HG03103 (cell line): ENCODE measurements around the gene OR13A1.
"Not testable (repeated sequence)": the region's sequence is repeated elsewhere in the genome, so short reads cannot be mapped to it uniquely, and the experiment has no call there.

ENCODE experiments used
- ATAC-seq: cut with Tn5 transposase; IDR thresholded peaks from one replicate; pipeline ENCODE4 v1.9.1; 2021; ENCODE audit warnings: low read depth; ENCODE audit not compliant: unreplicated experiment

OR13A1 gene

GRCh38 chr10:45282061-45282460 is 33.3 kb downstream of the OR13A1 start:
- no peak for ATAC-seq

DNA sequence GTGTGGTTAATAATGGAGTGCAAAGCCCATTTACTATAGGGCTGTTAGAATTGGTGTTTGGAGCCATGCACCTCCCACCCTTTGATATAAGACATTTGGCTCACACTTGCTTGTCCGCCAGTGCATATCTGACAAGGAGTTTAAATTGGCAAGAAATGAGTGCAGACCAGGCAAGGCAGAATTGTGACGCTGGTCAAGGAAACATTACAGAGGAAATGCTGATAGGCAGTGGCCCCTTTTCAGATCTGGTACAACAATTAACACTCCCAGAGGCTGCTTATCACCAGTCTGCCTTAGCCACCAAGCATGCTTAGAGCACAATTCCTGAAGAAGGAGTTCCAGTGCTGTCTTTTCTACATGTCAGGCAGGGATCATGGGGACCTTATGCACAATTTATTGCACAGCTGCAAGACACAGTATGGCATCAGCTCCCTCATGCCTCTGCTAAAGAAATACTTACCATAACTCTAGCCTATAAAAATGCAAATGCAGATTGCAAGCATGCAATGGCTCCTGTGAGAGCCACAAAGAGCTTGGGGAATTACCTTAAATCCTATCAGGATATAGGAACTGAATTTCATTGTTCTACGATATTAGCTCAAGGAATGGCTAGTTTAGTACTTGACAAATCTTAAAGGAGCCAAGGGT is 35.2 kb downstream of the OR13A1 start:
- ATAC-seq, result no peak

- no peak for ATAC-seq
Observed at GRCh38 chr10:45279682-45280081, 35.7 kb downstream of the OR13A1 start.

- no peak for ATAC-seq
Observed at GRCh38 chr10:45278860-45279498, 36.4 kb downstream of the OR13A1 start.

DNA sequence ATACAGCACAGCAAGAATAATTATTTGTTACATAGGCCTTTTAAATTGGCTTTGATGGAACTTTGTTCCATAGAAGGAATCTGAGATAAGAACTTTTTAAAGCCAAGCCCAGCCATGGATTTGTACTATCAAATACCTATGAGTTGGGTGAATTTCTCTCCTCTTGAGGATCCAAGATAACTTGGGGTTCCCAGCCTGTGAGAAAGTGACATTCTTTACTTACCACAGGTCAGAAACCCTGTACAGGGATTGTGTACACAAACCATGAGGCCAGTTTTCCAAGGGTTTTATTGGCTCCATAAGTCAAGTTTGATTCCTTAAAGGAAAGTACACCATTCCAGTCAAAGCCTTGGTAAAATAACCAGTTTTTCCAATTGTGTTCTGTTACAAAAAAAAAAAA is 39.3 kb downstream of the OR13A1 start:
- not testable (repeated sequence) for ATAC-seq

DNA sequence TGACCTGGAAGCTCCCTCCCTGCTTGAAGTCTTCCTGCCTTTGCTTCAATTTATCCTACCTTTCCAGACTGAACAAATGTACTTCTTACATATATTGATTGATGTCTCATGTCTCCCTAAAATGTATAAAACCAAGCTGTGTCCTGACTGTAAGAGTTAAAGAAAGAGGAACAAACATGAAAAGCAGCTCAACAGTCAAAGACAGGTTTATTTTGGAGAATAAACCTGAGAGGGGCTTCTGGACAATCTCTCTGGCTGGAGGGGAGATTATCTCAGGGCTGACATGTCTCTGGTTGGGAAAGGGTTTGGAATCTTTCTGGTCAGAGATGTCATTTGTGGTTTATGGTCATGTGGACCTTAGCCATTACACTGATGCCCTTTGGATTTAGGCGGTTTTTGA is 41.0 kb downstream of the OR13A1 start:
- ATAC-seq, result no peak

DNA sequence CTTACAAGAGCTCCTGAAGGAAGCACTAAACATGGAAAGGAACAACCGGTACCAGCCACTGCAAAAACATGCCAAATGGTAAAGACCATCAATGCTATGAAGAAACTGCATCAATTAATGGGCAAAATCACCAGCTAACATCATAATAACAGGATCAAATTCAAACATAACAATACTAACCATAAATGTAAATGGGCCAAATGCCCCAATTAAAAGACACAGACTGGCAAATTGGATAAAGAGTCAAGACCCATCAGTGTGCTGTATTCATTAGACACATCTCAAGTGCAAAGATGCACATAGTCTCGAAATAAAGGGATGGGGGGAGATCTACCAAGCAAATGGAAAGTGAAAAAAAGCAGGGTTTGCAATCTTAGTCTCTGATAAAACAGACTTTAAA is 47.6 kb downstream of the OR13A1 start:
- not testable (repeated sequence) for ATAC-seq

DNA sequence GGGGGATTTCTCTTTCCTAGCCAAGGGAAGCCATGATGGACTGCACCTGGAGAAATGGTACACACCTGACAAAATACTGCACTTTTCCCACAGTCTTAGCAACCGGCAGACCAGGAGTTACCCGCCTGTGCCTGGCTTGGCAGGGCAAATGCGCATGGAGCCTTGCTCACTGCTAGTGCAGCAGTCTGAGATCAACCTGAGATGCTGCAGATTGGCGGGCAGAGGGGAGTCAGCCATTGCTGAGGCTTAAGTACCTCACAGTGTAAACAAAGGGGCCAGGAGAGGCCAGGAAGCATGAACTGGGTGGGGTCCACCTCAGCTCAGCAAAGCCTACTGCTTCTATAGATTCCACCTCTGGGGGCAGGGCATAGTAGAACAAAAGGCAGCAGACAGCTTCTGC is 49.4 kb downstream of the OR13A1 start:
- ATAC-seq, result no peak

DNA sequence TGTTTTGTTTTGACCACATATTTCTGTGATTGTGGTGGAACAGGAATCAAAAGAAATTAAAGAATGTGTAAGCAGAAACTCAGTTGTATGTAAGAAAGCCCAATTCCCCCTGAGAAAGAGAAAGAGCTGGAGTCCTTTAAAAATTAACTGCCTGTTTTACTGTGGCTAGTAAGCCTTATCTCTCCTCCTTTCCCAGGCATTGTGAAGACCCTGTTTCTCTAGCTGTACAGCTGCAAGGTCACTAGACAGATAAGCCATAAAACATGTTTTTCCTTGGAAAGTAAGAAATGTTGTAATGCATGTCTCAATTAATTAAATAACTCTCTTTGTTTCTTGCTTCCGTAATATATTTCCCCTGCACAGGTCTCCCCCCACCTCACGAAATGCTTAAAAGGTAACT is 53.5 kb downstream of the OR13A1 start:
- ATAC-seq, result no peak

GRCh38 chr10:45261243-45261775 is 54.1 kb downstream of the OR13A1 start:
- no peak for ATAC-seq

DNA sequence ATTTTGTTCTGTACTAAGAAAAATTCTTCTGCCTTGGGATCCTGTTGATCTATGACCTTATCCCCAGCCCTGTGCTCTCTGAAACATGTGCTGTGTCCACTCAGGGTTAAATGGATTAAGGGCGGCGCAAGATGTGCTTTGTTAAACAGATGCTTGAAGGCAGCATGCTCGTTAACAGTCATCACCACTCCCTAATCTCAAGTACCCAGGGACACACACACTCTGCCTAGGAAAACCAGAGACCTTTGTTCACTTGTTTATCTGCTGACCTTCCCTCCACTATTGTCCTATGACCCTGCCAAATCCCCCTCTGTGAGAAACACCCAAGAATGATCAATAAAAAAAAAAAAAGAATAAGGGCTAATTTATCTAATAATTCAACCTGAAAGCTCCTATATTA is 54.8 kb downstream of the OR13A1 start:
- ATAC-seq, result not testable (repeated sequence)

- ATAC-seq, result not testable (repeated sequence)
Observed at GRCh38 chr10:45259786-45260495, 55.5 kb downstream of the OR13A1 start.

GRCh38 chr10:45257600-45257999 is 57.8 kb downstream of the OR13A1 start:
- no peak for ATAC-seq

DNA sequence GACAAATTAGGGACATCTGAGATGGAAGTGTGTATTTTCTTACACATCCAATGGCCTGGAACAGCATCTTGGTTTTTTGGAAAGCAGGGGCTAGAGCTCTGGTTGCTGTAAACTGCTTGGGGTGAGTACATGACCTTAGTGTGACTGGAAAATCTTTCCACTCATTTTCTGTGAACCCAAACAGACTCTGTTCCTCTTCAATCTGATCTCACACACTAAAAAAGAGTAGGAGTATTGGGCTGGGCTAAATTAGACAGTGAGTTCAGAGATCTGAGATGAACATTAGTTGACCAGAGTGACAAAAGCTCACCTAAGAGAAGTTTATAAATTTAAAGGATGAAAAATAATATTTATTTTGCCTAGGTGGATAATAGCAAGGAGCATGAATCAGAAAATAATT is 59.2 kb downstream of the OR13A1 start:
- ATAC-seq, result no peak

DNA sequence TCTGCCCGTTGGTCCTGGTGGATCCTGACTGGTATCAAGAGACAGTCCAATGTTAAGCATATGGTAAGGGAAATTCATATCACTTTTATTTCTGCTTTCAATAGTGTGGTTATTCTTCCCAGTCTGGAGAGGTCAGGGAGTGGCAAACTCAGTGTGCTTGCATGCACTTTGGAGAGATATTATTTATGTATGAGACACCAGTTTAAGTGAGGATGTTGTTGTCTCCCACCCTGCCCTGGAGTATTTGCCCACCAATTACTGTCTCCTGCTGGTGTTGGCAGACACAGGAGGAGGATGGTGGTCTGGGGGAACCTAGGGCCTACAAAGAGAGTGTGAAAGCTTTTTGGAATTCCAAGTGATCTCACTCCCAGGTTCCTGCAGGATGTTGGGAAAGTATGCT is 59.7 kb downstream of the OR13A1 start:
- ATAC-seq, result no peak

- no peak for ATAC-seq
Observed at GRCh38 chr10:45254892-45255291, 60.5 kb downstream of the OR13A1 start.

DNA sequence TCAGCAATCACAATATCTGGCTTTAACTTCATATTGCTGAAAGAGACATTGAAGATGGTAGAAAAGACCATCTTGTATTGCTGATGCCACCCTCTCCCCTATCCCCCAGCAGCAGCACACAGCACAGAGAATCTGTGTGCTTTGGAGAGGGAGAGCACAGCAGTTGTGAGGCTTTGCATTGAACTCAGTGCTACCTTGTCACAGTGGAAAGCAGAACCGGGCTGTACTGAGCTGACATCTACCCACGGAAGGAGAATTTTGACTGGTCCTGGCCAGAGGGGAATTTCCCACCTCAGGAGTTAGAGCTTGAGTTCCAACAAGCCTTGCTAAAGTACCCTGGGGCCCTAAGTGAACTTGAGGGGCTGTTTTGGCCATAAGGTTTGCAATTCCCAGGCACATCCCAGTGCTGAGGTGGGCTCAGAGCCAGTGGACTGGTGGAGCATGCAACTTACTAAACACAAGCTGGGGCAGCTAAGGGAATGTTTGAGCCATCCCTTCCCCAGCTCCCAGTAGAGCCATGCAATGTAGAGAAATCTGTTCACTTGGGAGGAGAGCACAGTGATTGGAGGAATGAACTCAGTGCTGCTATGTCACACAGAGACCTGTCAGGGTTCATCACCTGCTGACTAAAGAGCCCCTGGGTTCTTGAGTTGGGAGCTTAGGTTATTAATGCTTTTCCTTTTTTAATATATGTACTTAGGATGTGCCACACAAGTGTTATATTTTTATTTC is 62.1 kb downstream of the OR13A1 start:
- peak; percentile 52 for ATAC-seq
